Activated CD8-positive, alpha-beta memory T cell treated with anti-CD3 and anti-CD28 coated beads for 4 hours (primary cell): ENCODE results near the gene ACTG2.
"Not testable (repeated sequence)": the region's sequence is repeated elsewhere in the genome, so short reads cannot be mapped to it uniquely, and the experiment has no call there.

Source experiments
- DNase-seq, 2 donors: peaks; one replicate each; pipeline ENCODE4 v3.0.0-alpha.2; 2020; ENCODE audit warnings: low read depth in 2 of 2

Gene ACTG2

GRCh38 chr2:73892631-73893329, at the start of gene ACTG2:
Gene ACTG2, plus strand, starts transcription at chr2:73893008. Its CDS starts 8,304 bp downstream, at chr2:73901312.
- no peak for DNase-seq

GRCh38 chr2:73844087-73844486, 48.7 kb upstream of the ACTG2 start:
- DNase-seq = no peak

- no peak for DNase-seq
Observed at GRCh38 chr2:73850009-73850408, 42.8 kb upstream of the ACTG2 start.

- no peak for DNase-seq
Observed at GRCh38 chr2:73851274-73851673, 41.5 kb upstream of the ACTG2 start.

- no peak for DNase-seq
Observed at GRCh38 chr2:73852020-73852419, 40.8 kb upstream of the ACTG2 start.

GRCh38 chr2:73855526-73855925, 37.3 kb upstream of the ACTG2 start:
- no peak for DNase-seq

- no peak for DNase-seq
Observed at GRCh38 chr2:73856214-73856613, 36.6 kb upstream of the ACTG2 start.

GRCh38 chr2:73859721-73860586, 32.9 kb upstream of the ACTG2 start:
- DNase-seq = no peak

GRCh38 chr2:73862987-73863386, 29.8 kb upstream of the ACTG2 start:
- no peak for DNase-seq

GRCh38 chr2:73868204-73868978, 24.4 kb upstream of the ACTG2 start:
- DNase-seq = no peak

GRCh38 chr2:73870084-73870483, 22.7 kb upstream of the ACTG2 start:
- DNase-seq = no peak

- no peak for DNase-seq
Observed at GRCh38 chr2:73877071-73877802, 15.6 kb upstream of the ACTG2 start.

- DNase-seq = not testable (repeated sequence)
Observed at GRCh38 chr2:73877984-73878383, 14.8 kb upstream of the ACTG2 start.

GRCh38 chr2:73885406-73885805, 7.4 kb upstream of the ACTG2 start:
- DNase-seq = no peak

GRCh38 chr2:73886357-73886756, 6.5 kb upstream of the ACTG2 start:
- DNase-seq = no peak

- not testable (repeated sequence) for DNase-seq
Observed at GRCh38 chr2:73887596-73888353, 5.0 kb upstream of the ACTG2 start.

- no peak for DNase-seq
Observed at GRCh38 chr2:73888388-73888787, 4.4 kb upstream of the ACTG2 start.

- no peak for DNase-seq
Observed at GRCh38 chr2:73889206-73889605, 3.6 kb upstream of the ACTG2 start.

GRCh38 chr2:73890301-73891092, 2.3 kb upstream of the ACTG2 start:
- no peak for DNase-seq

- no peak for DNase-seq
Observed at GRCh38 chr2:73891276-73891901, 1.4 kb upstream of the ACTG2 start.
